ENCODE data around the gene SEMA3B. TPM values are rescaled to one million over a fixed set of nuclear protein-coding genes. Genes with fewer than 3 reads are reported as not detected.
A peak's percentile ranks its signal among the peaks of the same experiment; 100 is the strongest.

SEMA3B gene
- total RNA-seq, 4 donors from 2014 or later, result 21.0 to 31.0 (median 26.5) TPM

- H3K27ac ChIP-seq, result peak overlapping the region; percentile 80 to 90 (median 83)
- H3K4me1 ChIP-seq, result peaks cover 36 to 51% of the 10 kb centered on the region in 2 donors
- intact Hi-C loops (cut with DNase I), result no loop called here
- H3K9me3 ChIP-seq, result no peaks in the 10 kb centered on the region
- peak; percentile 88 to 90 for DNase-seq
- no peak for TF ChIP-seq CTCF (IDR thresholded peaks at IDR 0.05)
- peak in 1 of 2 donors; percentile 76 for TF ChIP-seq POLR2A (IDR thresholded peaks at IDR 0.05)
- H3K36me3 ChIP-seq, result peaks cover 3 to 4% of the 10 kb centered on the region in 2 donors
- peak overlapping the region; percentile 19 to 83 (median 82) for H3K4me3 ChIP-seq (replicated peaks in 1 of 3)
- H3K27me3 ChIP-seq, result no peaks in the 10 kb centered on the region
- 2% methylated on average over 9 to 21 of the region's 31 CpGs for WGBS, 2 donors
These were observed 31.0 kb upstream of the SEMA3B start for GRCh38 chr3:50237754-50238548.

- TF ChIP-seq CTCF (IDR thresholded peaks at IDR 0.05), result no peak
- TF ChIP-seq POLR2A (IDR thresholded peaks at IDR 0.05), result peak in 1 of 2 donors; percentile 7
- Histone ChIP-seq H3K27ac (peak overlapping the region; percentile 80 to 90 (median 83)), H3K9me3 (no peaks in the 10 kb centered on the region), H3K4me1 (peaks cover 39 to 58% of the 10 kb centered on the region in 2 donors), H3K27me3 (no peaks in the 10 kb centered on the region), H3K36me3 (peaks cover 3 to 4% of the 10 kb centered on the region in 2 donors), H3K4me3 (replicated peaks in 1 of 3) (peak overlapping the region in 2 of 3 donors; percentile 82 to 83)
- intact Hi-C loops (cut with DNase I), result no loop called here
- peak; percentile 82 to 83 for DNase-seq
- WGBS, 2 donors, result 20 to 54% methylated on average over 1 to 7 of the region's 7 CpGs
These were observed 30.4 kb upstream of the SEMA3B start for GRCh38 chr3:50238549-50239026.

DNA sequence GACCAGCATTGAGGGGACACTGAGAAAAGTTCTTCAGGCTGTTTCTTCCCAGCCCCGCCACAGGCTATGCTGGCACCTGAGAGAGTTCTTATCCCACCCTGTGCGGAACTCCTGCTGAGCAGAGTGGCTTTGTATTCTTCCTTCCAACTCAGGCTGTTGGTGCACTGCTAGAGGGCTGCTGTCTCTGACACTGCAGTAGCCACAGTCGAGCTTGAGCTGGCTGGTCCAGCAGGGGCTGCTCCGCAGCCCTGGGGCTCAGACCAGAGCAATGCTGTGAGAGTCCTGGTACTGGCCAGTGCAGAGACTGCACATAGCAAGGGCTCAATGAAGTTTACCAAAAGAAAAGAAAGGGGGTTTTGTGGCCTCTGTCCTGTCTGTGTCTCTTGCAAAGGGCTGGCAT, 29.3 kb upstream of the SEMA3B start:
- Histone ChIP-seq H3K27me3 (no peaks in the 10 kb centered on the region), H3K4me3 (replicated peaks in 1 of 3) (no peak overlapping the region), H3K36me3 (peaks cover 3 to 4% of the 10 kb centered on the region in 2 donors), H3K27ac (peak overlapping the region in 2 of 3 donors; percentile 80 to 83), H3K9me3 (no peaks in the 10 kb centered on the region), H3K4me1 (peaks cover 41 to 66% of the 10 kb centered on the region in 2 donors)
- 67 to 79% methylated on average over 3 to 4 of the region's 4 CpGs for WGBS, 2 donors
- no peak for DNase-seq
- no peak for TF ChIP-seq CTCF (IDR thresholded peaks at IDR 0.05)
- TF ChIP-seq POLR2A (IDR thresholded peaks at IDR 0.05), result no peak
- intact Hi-C loops (cut with DNase I), result no loop called here

GRCh38 chr3:50241163-50241562, 27.8 kb upstream of the SEMA3B start:
- no peak for DNase-seq
- Histone ChIP-seq H3K36me3 (peaks cover 3 to 4% of the 10 kb centered on the region in 2 donors), H3K27ac (peak overlapping the region in 2 of 3 donors; percentile 69 to 86), H3K27me3 (no peaks in the 10 kb centered on the region), H3K4me1 (peaks cover 51 to 72% of the 10 kb centered on the region in 2 donors), H3K9me3 (no peaks in the 10 kb centered on the region), H3K4me3 (replicated peaks in 1 of 3) (no peak overlapping the region)
- WGBS, 2 donors, result 65 to 70% methylated on average over 2 to 4 of the region's 4 CpGs
- no peak for TF ChIP-seq POLR2A (IDR thresholded peaks at IDR 0.05)
- TF ChIP-seq CTCF (IDR thresholded peaks at IDR 0.05), result no peak
- intact Hi-C loops (cut with DNase I), result no loop called here
